Measurements from ENCODE around the gene TAS2R30. TPM values are rescaled to one million over a fixed set of nuclear protein-coding genes. Genes with fewer than 3 reads are reported as not detected.

TAS2R30 gene
- total and polyA plus RNA-seq, 8 donors, result 2.9 to 26.3 (median 22.8) TPM; not detected in 4

DNA sequence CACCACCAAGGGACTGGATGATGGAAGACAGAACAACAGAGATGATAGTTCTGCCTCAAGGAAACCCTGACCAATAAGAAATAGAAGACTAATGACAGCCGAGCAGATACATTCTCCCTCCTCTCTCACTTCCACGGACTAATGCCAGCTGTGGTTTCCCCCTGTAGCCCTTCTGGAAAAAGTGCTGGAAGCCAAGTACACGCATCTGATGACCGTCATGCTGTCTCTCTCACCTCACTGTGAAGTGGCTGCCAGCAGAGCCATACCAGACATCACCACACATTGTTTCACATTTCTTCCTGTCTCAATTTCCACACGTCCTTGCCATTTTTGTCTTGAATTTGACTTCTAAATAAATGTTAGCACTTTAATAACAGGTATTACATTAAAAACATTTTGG, 45.2 kb downstream of the TAS2R30 start:
- DNase-seq, result no peak
- WGBS, 5 donors, result 0 to 96% (median 91%) methylated on average over 1 to 5 of the region's 5 CpGs
- TF ChIP-seq, protein P1, sequence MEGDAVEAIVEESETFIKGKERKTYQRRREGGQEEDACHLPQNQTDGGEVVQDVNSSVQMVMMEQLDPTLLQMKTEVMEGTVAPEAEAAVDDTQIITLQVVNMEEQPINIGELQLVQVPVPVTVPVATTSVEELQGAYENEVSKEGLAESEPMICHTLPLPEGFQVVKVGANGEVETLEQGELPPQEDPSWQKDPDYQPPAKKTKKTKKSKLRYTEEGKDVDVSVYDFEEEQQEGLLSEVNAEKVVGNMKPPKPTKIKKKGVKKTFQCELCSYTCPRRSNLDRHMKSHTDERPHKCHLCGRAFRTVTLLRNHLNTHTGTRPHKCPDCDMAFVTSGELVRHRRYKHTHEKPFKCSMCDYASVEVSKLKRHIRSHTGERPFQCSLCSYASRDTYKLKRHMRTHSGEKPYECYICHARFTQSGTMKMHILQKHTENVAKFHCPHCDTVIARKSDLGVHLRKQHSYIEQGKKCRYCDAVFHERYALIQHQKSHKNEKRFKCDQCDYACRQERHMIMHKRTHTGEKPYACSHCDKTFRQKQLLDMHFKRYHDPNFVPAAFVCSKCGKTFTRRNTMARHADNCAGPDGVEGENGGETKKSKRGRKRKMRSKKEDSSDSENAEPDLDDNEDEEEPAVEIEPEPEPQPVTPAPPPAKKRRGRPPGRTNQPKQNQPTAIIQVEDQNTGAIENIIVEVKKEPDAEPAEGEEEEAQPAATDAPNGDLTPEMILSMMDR (IDR thresholded peaks at IDR 0.05), result no peak
- TF ChIP-seq POLR2AphosphoS5 (IDR thresholded peaks at IDR 0.05) (no peak), POLR2A (IDR thresholded peaks at IDR 0.05) (no peak), EP300 (IDR thresholded peaks at IDR 0.05) (no peak)
- H3K4me1 ChIP-seq, result no peaks in the 10 kb centered on the region
- no peak overlapping the region for H3K27ac ChIP-seq
- no peak overlapping the region for H3K4me3 ChIP-seq
- intact Hi-C loops (cut with DNase I; ENCODE audit: low total_unique reads), result no loop called here
- H3K36me3 ChIP-seq, result no peaks in the 10 kb centered on the region
- H3K27me3 ChIP-seq, result no peaks in the 10 kb centered on the region
- H3K9me3 ChIP-seq, result peaks cover 0 to 1% (median 0%) of the 10 kb centered on the region in 4 donors

DNA sequence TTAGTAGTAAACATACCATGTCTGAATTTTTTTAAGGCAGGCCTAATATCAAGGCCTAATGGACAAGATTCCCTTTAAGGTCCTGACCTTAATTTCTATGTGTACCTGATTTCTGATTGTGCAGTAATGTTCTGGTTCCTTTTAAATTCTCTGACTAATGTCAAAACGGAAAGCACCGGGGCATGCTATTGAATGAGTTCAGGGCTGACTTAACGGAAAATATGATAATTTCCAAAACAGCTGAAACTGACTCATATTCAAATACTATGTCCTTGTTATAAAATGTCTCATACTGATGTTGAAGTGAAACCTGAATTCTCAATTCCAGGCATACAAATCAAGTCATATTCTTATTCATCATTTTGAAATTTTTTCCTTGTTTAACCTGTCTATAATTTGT, 49.0 kb downstream of the TAS2R30 start:
- Histone ChIP-seq H3K4me3 (no peak overlapping the region), H3K27ac (no peak overlapping the region), H3K4me1 (no peaks in the 10 kb centered on the region), H3K9me3 (peaks cover 0 to 18% (median 5%) of the 10 kb centered on the region in 4 donors), H3K36me3 (no peaks in the 10 kb centered on the region), H3K27me3 (no peaks in the 10 kb centered on the region)
- 73 to 97% (median 86%) methylated on average over 3 of the region's 3 CpGs; no CpG with 5 or more reads in 1 of the 5 donors for WGBS, 5 donors
- intact Hi-C loops (cut with DNase I; ENCODE audit: low total_unique reads), result no loop called here
- no peak for DNase-seq
- TF ChIP-seq, protein P1 (IDR thresholded peaks at IDR 0.05), result no peak
- TF ChIP-seq POLR2A (IDR thresholded peaks at IDR 0.05) (no peak), EP300 (IDR thresholded peaks at IDR 0.05) (no peak), POLR2AphosphoS5 (IDR thresholded peaks at IDR 0.05) (no peak)

Small RNAs within 50 kb of the gene (small RNA-seq; reads per million reads assigned to genes)
- 0 reads per million in 4 donors for gene AC018630.1

Other genes with a start within 250 kb of the TAS2R30 start
- 10 to 100 TPM in 1 of 5 donors, 1 to 10 TPM in 3, under 1 TPM in 1; 0.58 to 13.0 (median 3.0) TPM for gene TAS2R13, start 225.1 kb downstream of the TAS2R30 start, total RNA-seq
- not detected for gene TAS2R13, start 225.1 kb downstream of the TAS2R30 start, polyA plus RNA-seq
- not detected for gene PRH2, start 205.4 kb downstream of the TAS2R30 start, total RNA-seq
- under 1 TPM in 1 of 3 donors, not detected in 2; 0.45 TPM for gene PRH2, start 205.4 kb downstream of the TAS2R30 start, polyA plus RNA-seq
- 10 to 100 TPM in 1 of 5 donors, 1 to 10 TPM in 2, not detected in 2; 1.7 to 17.3 (median 1.8) TPM for gene TAS2R14, start 195.4 kb downstream of the TAS2R30 start, total RNA-seq
- 1 to 10 TPM in 1 of 3 donors, under 1 TPM in 2; 0.19 to 2.1 (median 0.31) TPM for gene TAS2R14, start 195.4 kb downstream of the TAS2R30 start, polyA plus RNA-seq
- 1 to 10 TPM in 2 of 5 donors, not detected in 3; 2.9 to 7.7 TPM for gene TAS2R50, start 147.7 kb downstream of the TAS2R30 start, total RNA-seq
- not detected for gene TAS2R50, start 147.7 kb downstream of the TAS2R30 start, polyA plus RNA-seq
- gene TAS2R20, start 136.3 kb downstream of the TAS2R30 start, total RNA-seq, result 10 to 100 TPM in 2 of 5 donors, 1 to 10 TPM in 1, not detected in 2; 4.9 to 11.6 (median 11.4) TPM
- gene TAS2R20, start 136.3 kb downstream of the TAS2R30 start, polyA plus RNA-seq, result under 1 TPM in 1 of 3 donors, not detected in 2; 0.35 TPM
- 10 to 100 TPM in 2 of 5 donors, under 1 TPM in 1, not detected in 2; 0.89 to 21.8 (median 12.3) TPM for gene TAS2R19, start 112.0 kb downstream of the TAS2R30 start, total RNA-seq
- gene TAS2R19, start 112.0 kb downstream of the TAS2R30 start, polyA plus RNA-seq, result under 1 TPM in 1 of 3 donors, not detected in 2; 0.30 TPM
- gene TAS2R31, start 103.2 kb downstream of the TAS2R30 start, total RNA-seq, result 10 to 100 TPM in 2 of 5 donors, 1 to 10 TPM in 1, not detected in 2; 7.7 to 27.2 (median 19.6) TPM
- under 1 TPM in 1 of 3 donors, not detected in 2; 0.33 TPM for gene TAS2R31, start 103.2 kb downstream of the TAS2R30 start, polyA plus RNA-seq
- gene TAS2R46, start 72.3 kb downstream of the TAS2R30 start, total RNA-seq, result 10 to 100 TPM in 1 of 5 donors, 1 to 10 TPM in 2, not detected in 2; 2.2 to 10.5 (median 4.1) TPM
- not detected for gene TAS2R46, start 72.3 kb downstream of the TAS2R30 start, polyA plus RNA-seq
- 10 to 100 TPM in 1 of 5 donors, 1 to 10 TPM in 1, under 1 TPM in 1, not detected in 2; 0.87 to 11.9 (median 8.4) TPM for gene TAS2R43, start 42.3 kb downstream of the TAS2R30 start, total RNA-seq
- not detected for gene TAS2R43, start 42.3 kb downstream of the TAS2R30 start, polyA plus RNA-seq
- 10 to 100 TPM in 4 of 5 donors, 1 to 10 TPM in 1; 5.7 to 12.5 (median 11.4) TPM for gene SMIM10L1, start 36.5 kb upstream of the TAS2R30 start, total RNA-seq
- 10 to 100 TPM in 1 of 3 donors, 1 to 10 TPM in 2; 7.8 to 10.5 (median 9.8) TPM for gene SMIM10L1, start 36.5 kb upstream of the TAS2R30 start, polyA plus RNA-seq
- not detected for gene TAS2R42, start 52.3 kb upstream of the TAS2R30 start, total RNA-seq
- gene TAS2R42, start 52.3 kb upstream of the TAS2R30 start, polyA plus RNA-seq, result not detected
- not detected for gene PRB3, start 135.1 kb upstream of the TAS2R30 start, total RNA-seq
- gene PRB3, start 135.1 kb upstream of the TAS2R30 start, polyA plus RNA-seq, result not detected
- not detected for gene PRB4, start 175.8 kb upstream of the TAS2R30 start, total RNA-seq
- not detected for gene PRB4, start 175.8 kb upstream of the TAS2R30 start, polyA plus RNA-seq

Measured in stomach (tissue), 9 donors.